Measurements from ENCODE around the gene COMTD1. TPM values are rescaled to one million over a fixed set of nuclear protein-coding genes. Genes with fewer than 3 reads are reported as not detected.

The COMTD1 gene
- total and polyA plus RNA-seq, 2 of the 8 experiments (the other 6 are each of a cell fraction or from before 2014, with no cell fraction given), result 31.9 to 42.4 TPM

GRCh38 chr10:75265856-75266255 lies 30.1 kb upstream of the COMTD1 start:
- H3K9me3 ChIP-seq (ENCODE audit: insufficient read depth in 2 of 2, low read depth in 1 of 2, low read length in 1 of 2), result no peaks in the 10 kb centered on the region
- ChIA-PET CTCF (ENCODE audit: partially characterized antibody) (interaction anchor here (1.3 to 1.4 kb wide), 2 partner anchors 12 to 30 kb away, joined by 4 read pairs; partner anchors contain the start of gene COMTD1), POLR2A (ENCODE audit: partially characterized antibody) (interaction anchor here (1.1 kb wide), 1 partner anchor 26 kb away, joined by 3 read pairs; no protein-coding TSS in a partner anchor)
- H3K4me3 ChIP-seq (ENCODE audit: extremely low read depth in 1 of 4, insufficient read depth in 2 of 4, low read depth in 3 of 4, low read length in 4 of 4), result no peak overlapping the region
- H3K4me1 ChIP-seq (replicated peaks in 1 of 4; ENCODE audit: control insufficient read depth in 3 of 4, insufficient read depth in 4 of 4, low read length in 3 of 4), result peaks cover 0 to 2% (median 0%) of the 10 kb centered on the region in 4 experiments; a peak in 1 of 7 replicates
- no peak overlapping the region for H3K4me2 ChIP-seq (ENCODE audit: insufficient read depth in 1 of 2, low read depth in 2 of 2, low read length in 2 of 2)
- FAIRE-seq, result no peak
- H4K91ac ChIP-seq (replicated peaks; ENCODE audit: insufficient read length, low read length), result no peak overlapping the region
- H3K18ac ChIP-seq (ENCODE audit: extremely low read depth, low read length), result no peak overlapping the region
- no peak overlapping the region for H4K8ac ChIP-seq (ENCODE audit: extremely low read depth, insufficient read depth, low read length)
- H3K4ac ChIP-seq (replicated peaks; ENCODE audit: insufficient read length, low read depth, low read length), result no peak overlapping the region
- H2BK120ac ChIP-seq (replicated peaks; ENCODE audit: low read depth, low read length), result no peak overlapping the region
- WGBS, 2 experiments (ENCODE audit: extremely low coverage in 1 of 2, insufficient coverage in 1 of 2, insufficient read length in 1 of 2, insufficient replicate concordance in 2 of 2, low coverage in 1 of 2, low lambda C conversion rate in 2 of 2, missing lambda C conversion rate in 1 of 2), result 65% methylated on average over 6 of the region's 6 CpGs; no CpG with 5 or more reads in 1 of the 2 experiments
- H2BK20ac ChIP-seq (ENCODE audit: low read length), result no peak overlapping the region
- no peak overlapping the region for H2BK5ac ChIP-seq (ENCODE audit: low read depth, low read length)
- no peak overlapping the region for H2AK5ac ChIP-seq (ENCODE audit: low read depth, low read length)
- H3K14ac ChIP-seq (ENCODE audit: insufficient read length), result no peak overlapping the region
- no peak for DNase-seq (ENCODE audit: low read depth in 1 of 2, low spot score in 2 of 2)
- H2BK12ac ChIP-seq (ENCODE audit: low read depth, low read length), result no peak overlapping the region
- no peak overlapping the region for H4K5ac ChIP-seq (ENCODE audit: insufficient read length, low read depth, low read length)
- no peaks in the 10 kb centered on the region for H3K27me3 ChIP-seq (replicated peaks in 1 of 4; ENCODE audit: control insufficient read depth in 3 of 4, extremely low read depth in 1 of 4, insufficient read depth in 3 of 4, low read length in 3 of 4)
- H2AFZ ChIP-seq (ENCODE audit: low read length), result no peak overlapping the region
- no peak overlapping the region for H3K56ac ChIP-seq (replicated peaks; ENCODE audit: insufficient read length, low read depth, low read length)
- no peak overlapping the region for H3K9ac ChIP-seq (replicated peaks in 1 of 4; ENCODE audit: extremely low read depth in 1 of 4, low read depth in 3 of 4, low read length in 3 of 4)
- H3K27ac ChIP-seq (ENCODE audit: low read depth, low read length), result no peak overlapping the region
- no peaks in the 10 kb centered on the region for H3K79me1 ChIP-seq (ENCODE audit: low read depth, low read length)
- no peak for TF ChIP-seq KDM5A (IDR thresholded peaks at IDR 0.05; ENCODE audit: low read length)
- TF ChIP-seq, protein P1, sequence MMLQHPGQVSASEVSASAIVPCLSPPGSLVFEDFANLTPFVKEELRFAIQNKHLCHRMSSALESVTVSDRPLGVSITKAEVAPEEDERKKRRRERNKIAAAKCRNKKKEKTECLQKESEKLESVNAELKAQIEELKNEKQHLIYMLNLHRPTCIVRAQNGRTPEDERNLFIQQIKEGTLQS (IDR thresholded peaks at IDR 0.05; ENCODE audit: insufficient read depth, low read depth, low read length), result no peak
- TF ChIP-seq JUND (IDR thresholded peaks at IDR 0.05; ENCODE audit: low read length), result no peak
- TF ChIP-seq MAX (IDR thresholded peaks at IDR 0.05), result no peak
- TF ChIP-seq SAP30 (IDR thresholded peaks at IDR 0.05; ENCODE audit: insufficient read depth, insufficient replicate concordance, low read length), result no peak
- no peak for TF ChIP-seq SIRT6 (IDR thresholded peaks at IDR 0.05; ENCODE audit: low read length)
- TF ChIP-seq EZH2 (IDR thresholded peaks at IDR 0.05; ENCODE audit: low read depth, low read length, severe bottlenecking), result no peak
- no peak for TF ChIP-seq JUN (IDR thresholded peaks at IDR 0.05; ENCODE audit: low read depth, low read length)
- no peak for TF ChIP-seq SIX5 (IDR thresholded peaks at IDR 0.05; ENCODE audit: low read depth, low read length)
- TF ChIP-seq SP4 (IDR thresholded peaks at IDR 0.05; ENCODE audit: low read length), result no peak
- TF ChIP-seq EP300 (IDR thresholded peaks at IDR 0.05; ENCODE audit: borderline replicate concordance in 1 of 2, low read depth in 2 of 2, low read length in 2 of 2), result no peak
- H3K23ac ChIP-seq (ENCODE audit: insufficient read length), result no peak overlapping the region
- no peaks in the 10 kb centered on the region for H3K79me2 ChIP-seq (ENCODE audit: control insufficient read depth in 1 of 2, insufficient read depth in 2 of 2, low read length in 2 of 2)
- H4K20me1 ChIP-seq (replicated peaks in 1 of 2; ENCODE audit: control insufficient read depth in 1 of 2, insufficient read depth in 2 of 2, low read length in 2 of 2), result no peaks in the 10 kb centered on the region
- no peaks in the 10 kb centered on the region for H3K23me2 ChIP-seq (ENCODE audit: low read depth, low read length)
- H2BK15ac ChIP-seq (ENCODE audit: low read length), result no peak overlapping the region
- no peaks in the 10 kb centered on the region for H3K36me3 ChIP-seq (ENCODE audit: control insufficient read depth in 2 of 4, insufficient read depth in 4 of 4, low read length in 3 of 4)
